ENCODE measurements around the gene DPH2.

GRCh38 chr1:44016041-44016889, 46.5 kb downstream of the DPH2 start:
- TF ChIP-seq, protein P1, sequence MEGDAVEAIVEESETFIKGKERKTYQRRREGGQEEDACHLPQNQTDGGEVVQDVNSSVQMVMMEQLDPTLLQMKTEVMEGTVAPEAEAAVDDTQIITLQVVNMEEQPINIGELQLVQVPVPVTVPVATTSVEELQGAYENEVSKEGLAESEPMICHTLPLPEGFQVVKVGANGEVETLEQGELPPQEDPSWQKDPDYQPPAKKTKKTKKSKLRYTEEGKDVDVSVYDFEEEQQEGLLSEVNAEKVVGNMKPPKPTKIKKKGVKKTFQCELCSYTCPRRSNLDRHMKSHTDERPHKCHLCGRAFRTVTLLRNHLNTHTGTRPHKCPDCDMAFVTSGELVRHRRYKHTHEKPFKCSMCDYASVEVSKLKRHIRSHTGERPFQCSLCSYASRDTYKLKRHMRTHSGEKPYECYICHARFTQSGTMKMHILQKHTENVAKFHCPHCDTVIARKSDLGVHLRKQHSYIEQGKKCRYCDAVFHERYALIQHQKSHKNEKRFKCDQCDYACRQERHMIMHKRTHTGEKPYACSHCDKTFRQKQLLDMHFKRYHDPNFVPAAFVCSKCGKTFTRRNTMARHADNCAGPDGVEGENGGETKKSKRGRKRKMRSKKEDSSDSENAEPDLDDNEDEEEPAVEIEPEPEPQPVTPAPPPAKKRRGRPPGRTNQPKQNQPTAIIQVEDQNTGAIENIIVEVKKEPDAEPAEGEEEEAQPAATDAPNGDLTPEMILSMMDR (conservative IDR thresholded peaks at IDR 0.05; ENCODE audit: low read length) = no peak
- no peak for TF ChIP-seq EZH2phosphoT487 (IDR thresholded peaks at IDR 0.05; ENCODE audit: borderline replicate concordance, low read depth, low read length)

Data from OCI-LY7 (cell line).